Left renal cortex interstitium (tissue), 4 donors: ENCODE measurements around the gene TFAP2E. TPM values are rescaled to one million over a fixed set of nuclear protein-coding genes. Genes with fewer than 3 reads are reported as not detected.

Experiments used
- DNase-seq, 4 donors: peaks; one replicate each; pipeline ENCODE4 v3.0.0-alpha.2; 2013; ENCODE audit warnings: low read depth in 4 of 4, low spot score in 2 of 4, missing footprints in 1 of 4
- polyA plus RNA-seq, 4 donors: library from polyadenylated mRNA; unstranded; fragments of 120-200 nt; gene quantifications; one replicate each; pipeline ENCODE4 v1.2.1, GENCODE V29; 2013; ENCODE audit not compliant: insufficient read length in 4 of 4

Gene TFAP2E
- 1 to 10 TPM in 2 of 4 donors, under 1 TPM in 2; 0.83 to 1.8 (median 1.1) TPM for polyA plus RNA-seq

DNA sequence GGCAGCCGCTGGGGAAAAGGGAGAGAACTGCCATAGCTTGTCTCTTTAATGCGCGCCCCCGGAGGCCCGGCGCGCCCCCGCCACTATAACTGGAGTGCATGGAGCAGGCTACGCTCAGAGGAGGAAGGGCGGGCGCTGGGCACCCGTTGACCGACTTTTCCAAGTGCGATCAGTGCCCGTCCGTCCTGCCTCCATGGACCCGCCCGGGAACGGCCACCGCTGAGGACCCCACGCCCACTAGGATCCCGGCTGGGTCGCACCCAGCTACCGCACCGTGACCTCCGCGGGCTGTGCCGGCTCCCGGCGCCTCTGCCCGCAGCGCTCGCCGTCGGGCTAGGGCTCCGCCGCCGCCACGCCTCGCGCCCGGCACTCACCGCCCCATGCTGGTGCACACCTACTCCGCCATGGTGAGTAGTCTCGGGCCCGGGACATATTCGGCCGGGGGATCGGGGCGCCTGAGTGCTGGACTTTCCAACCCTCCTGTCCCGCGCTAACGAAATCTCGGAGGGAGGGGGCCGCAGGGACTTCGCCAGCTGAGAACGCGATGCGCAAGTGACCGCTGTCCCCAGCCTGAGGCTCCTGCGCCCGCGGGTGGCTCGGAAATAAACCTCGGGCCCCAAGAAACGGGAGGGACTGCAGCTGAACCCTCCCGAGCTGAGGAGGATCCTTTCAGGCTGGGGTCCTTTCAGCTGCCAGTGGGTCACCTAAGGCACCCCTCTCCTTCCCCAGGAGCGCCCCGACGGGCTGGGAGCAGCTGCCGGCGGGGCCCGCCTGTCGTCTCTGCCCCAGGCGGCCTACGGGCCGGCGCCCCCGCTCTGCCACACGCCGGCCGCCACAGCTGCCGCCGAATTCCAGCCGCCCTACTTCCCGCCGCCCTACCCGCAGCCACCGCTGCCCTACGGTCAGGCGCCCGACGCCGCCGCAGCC is at the start of gene TFAP2E:
TSS of gene TFAP2E (plus strand) at position 117 of the 927 bp plus-strand sequence. CDS start at position 381, 264 bp downstream.
- no peak for DNase-seq

DNA sequence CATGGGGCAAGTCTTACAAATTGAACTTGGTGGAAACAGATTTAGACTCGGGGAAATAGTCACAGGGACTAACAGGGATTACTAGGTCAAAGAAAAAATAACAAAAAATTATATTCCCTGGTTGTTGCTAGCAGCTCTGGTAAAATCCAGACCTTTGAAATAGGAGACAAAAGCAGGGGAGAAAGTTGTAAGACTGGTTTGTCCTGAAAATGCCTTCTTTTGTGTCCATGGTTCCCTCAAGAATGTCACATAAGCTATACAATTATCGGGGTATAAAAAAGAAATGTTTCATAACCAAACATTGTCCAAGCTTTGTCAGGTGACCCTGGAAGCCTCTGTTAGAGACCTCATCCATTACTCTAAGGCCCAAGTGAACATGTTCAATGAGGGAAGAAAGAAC is 49.0 kb upstream of the TFAP2E start:
- DNase-seq, result no peak

DNA sequence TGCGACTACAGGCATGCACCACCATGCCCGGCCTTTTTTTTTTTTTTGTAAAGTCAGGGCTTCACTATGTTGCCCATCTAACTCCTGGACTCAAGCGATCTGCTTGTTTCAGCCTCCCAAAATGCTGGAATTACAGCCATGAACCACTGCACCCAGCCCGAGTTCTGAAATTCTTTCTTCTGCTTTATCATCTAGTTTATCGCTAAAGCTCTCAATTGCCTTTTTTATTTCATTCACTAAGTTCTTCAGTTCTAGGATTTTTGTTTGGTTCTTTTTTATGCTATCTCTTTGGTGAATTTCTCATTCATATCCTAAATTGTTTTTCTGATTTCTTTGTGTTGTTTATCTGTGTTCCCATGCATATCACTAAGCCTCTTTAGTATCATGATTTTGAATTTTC is 42.9 kb upstream of the TFAP2E start:
- no peak for DNase-seq

DNA sequence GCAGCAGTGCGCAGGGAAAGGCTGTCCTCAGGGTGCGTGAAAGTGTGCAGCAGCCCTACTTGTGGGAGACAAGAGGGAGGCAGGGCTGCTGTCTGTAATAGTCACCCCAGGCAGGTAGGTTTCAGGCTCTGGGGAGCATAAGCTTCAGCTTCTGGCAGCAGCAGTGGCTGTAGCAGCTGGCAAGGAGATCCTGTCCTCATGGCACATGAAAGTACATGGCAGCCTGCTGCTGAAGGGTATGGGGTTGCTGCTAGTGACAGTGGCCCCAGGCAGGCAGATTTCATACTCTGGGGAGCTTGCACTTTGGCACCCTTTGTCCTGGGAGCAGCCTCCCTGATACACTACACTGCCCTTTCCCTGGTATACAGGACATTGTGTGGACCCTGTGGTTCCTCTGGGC is 42.2 kb upstream of the TFAP2E start:
- DNase-seq, result no peak

DNA sequence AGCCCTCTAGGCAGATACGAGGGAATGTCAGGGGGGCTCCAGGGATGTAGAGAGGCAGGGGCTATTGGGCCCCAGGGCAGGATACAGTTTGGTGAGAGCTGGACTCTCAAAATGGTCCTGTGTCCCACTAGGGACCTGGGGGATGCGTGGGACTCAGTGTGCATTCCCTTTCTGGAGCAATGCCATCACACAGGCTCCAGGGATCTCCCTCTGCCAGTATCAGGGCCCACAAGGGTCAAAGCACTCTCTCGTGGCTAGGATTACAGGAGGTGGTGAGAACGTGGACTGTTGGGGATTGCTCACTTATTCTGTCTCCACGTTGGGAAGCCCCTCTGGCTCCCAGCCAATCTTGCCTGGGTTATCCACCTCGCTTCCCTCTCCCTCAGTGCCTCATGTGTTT is 41.7 kb upstream of the TFAP2E start:
- DNase-seq, result no peak

DNA sequence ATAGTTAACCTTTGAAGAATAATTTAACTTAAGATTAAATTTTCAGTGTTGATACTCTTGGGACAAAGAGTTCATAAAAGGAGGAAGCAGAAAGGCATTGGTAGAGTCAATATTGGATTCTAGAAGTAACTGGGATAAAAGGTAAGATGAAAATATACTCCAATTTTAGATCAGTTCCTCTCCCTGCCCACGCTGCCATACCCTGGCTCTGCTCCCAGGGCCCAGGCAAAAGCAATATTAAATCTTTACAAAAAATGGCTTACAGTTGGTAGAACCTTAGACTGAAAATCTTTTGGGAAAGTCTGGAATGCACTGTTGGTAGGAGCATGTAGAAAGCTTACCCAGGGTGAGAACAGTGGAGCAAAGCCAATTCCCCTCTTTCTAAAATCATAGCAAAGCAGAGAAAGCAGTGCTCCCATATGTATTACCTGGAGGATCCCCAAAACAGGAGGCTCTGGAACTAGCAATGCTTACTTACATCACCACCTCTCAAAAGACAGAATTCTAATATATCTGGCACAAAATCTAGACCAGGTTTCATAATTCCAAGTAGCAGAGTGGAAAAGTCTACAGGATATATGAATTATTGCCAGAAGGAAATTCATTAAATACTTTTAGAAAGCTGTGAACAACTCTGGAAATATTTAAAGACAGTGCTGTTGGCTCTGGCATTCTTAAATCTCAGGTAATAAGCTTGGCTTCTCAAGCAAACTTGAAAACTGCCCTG is 40.5 kb upstream of the TFAP2E start:
- DNase-seq, result no peak

DNA sequence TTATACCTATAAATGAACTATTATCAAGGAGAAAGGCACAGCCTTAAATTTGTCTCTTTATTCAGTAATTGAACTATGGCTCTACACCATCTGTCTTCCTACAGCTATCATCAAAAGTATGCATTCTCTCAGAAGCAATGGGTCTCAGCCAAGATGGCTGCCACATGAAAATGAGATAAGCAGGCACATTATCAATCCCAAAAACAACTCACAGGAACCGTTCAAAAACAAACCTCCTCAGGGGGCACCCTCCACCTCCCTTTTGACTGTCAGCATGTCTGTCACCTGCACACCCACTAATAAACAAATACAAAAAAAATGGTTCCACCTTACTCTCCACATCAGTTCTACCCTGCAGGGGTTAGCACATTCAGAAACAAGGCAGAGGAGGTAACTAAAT is 39.5 kb upstream of the TFAP2E start:
- DNase-seq, result no peak

DNA sequence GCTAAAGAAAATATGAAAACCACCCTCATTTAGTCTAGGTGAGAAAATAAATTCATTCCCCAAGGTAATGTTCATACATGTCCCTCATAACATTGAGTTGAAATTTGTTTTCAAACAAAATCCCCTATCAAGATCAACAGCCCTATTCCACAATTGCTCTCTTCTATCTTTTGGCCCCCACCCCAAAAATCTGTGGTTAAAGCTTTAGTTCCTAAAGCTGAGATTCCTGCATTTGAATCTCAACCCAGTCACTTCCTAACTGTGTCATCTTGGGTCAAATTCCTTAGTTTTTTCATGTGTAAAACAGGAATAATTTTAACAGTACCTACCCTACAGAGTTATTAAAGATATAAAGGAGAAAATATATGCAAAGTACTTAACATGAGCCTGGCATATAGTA is 37.9 kb upstream of the TFAP2E start:
- DNase-seq, result no peak

DNA sequence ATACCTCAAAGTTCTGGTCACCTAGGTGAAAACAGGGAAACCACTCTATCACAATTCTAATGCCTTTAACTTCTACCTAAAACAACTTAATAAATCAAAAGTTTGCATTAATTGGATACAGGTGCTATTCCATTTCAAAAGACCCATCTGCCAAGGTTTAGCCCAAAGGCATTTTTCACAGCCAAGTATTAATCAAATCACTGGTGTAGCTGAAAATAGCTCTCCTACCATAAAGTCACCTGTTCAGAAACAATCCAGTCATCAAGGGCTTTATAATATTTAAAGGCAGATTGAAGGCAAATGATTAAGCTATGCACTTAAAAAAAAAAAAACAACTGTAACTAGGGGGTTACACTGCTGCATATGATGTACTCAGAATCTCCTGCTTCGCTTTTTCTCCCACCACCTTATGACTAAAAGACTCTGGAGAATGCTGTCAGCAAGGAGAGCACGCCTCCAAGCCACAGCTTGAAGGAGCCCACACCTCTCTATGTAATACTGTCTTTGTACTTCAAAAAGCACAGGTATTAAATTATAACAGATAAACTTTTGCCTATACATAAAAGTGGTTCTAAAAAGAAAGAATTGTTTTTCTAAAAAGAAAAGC is 36.5 kb upstream of the TFAP2E start:
- DNase-seq, result no peak

DNA sequence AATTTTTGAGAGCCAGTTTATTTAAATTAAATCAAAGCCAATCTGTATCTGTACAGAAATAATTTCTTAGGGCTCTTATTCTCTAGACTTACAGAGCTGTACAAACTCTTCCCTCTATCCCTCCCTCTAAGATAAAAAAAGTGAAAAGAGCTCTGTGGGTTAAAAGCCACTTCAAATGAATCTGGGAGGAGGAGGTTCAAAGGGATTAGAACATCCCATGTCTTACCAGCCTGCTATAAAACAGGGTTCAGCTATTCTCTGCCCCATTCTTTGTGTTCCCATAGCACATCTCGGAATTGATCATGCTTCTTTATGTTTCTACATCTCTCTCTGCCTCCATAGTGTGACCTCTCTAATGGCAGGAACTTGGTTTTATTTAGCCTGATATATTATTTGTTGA is 35.3 kb upstream of the TFAP2E start:
- DNase-seq, result no peak

DNA sequence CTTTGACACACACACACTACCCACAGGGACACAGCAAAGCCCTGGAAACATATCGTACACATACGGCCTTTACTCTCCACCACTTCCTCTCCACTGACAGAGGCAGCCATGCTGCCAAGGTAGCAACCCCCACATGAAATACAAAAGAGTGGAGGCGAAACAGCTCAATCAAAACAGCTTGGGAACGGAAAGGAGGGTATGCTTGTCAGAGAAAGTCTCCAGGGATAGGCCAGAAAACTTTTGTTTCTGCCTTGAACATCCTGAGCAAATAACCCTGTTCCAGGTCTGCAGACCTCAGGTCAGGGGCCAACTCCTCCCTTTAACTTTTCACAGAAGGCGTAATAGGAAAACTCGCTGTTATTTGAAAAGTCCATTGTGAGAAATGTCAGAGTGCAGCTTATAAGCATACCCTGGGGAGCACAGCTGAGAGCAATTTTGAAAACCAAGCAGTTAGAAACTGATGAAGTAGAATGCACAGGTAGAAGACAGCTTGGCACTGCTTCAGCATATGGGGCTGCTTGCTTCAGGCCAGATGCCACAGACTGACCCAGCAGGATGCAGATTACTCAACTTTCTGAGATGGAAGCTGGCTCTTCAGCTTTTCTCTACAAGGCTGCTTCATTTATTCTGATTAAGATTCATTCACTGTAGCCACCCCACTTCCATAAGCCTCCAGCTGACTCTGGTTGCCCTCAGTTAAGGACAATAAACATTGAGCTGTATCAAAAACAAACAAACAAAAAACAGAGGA is 33.9 kb upstream of the TFAP2E start:
- DNase-seq, result no peak

DNA sequence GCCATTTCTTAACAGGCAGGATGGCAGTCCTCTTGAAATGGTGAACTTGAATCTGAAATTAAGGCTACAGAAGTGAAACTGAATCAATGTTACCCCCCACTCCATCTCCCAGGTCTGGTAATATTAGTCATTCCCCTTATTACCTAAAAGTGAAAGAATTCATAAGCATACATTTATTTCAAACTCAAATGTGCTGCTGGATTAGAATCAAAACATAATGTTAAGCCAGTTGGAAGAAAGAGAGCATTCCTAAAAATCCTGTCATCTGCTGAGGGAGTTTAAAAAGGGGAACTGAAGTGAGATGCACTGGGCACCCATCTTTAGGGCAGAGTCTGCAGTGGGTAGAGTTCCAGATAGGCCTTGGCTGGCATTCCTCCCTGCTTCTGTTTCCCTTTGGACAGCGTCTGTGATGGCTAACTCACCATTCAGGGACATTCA is 33.3 kb upstream of the TFAP2E start:
- no peak for DNase-seq

DNA sequence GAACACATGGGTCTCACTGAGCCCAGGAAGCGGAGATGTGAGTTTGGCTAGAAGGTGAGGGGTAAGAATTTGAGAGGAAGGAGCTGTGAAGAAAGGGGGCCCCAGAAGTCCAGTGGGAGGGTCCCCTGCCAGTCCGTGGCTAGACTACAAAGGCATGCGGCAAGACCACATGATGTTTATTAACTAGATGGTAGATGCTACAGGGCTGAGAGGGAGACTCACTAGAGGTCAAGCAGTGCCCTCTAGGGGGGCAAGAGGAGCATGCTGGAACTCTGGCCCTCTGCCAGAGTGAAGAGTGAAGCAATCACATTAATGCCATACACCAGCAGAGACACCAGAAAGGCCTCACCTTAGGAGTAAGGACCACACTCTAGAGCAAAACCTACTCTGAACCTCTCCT is 28.1 kb upstream of the TFAP2E start:
- DNase-seq, result no peak

DNA sequence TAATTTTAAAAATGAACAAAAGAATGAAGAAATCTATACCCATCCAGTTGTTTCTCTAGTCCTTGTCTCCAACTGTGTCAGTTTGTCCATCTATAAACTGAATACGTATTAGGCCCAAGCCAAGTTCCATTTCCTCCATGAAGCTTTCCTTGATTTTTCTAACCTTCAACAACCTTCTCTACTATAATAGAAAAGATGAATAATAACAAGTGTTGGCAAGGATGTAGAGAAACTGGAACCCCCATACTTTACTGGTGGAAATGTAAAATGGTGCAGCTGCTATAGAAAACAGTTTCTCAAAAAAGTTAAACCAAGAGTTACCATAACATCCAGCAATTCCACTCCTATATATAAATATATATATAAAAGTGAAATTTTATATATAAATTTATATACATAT is 26.5 kb upstream of the TFAP2E start:
- DNase-seq, result no peak

DNA sequence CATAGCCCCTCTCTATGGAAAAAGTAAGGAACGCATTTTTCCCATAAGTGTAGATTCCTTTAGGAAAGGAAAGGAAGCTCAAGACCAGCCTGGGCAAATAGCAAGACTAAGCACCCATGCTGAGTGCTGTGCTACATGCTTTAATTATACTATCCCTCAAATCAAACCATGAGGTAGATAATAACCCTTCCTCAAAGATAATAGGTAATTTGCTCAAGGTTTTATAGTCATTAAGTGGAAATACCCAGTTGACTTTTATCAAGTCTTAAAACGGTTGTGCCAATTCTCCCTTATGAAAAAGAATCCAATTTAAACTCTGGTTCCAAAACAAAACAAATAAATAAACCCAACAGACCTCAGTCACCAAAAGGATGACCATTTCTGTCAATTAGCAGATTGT is 19.3 kb upstream of the TFAP2E start:
- DNase-seq, result no peak

DNA sequence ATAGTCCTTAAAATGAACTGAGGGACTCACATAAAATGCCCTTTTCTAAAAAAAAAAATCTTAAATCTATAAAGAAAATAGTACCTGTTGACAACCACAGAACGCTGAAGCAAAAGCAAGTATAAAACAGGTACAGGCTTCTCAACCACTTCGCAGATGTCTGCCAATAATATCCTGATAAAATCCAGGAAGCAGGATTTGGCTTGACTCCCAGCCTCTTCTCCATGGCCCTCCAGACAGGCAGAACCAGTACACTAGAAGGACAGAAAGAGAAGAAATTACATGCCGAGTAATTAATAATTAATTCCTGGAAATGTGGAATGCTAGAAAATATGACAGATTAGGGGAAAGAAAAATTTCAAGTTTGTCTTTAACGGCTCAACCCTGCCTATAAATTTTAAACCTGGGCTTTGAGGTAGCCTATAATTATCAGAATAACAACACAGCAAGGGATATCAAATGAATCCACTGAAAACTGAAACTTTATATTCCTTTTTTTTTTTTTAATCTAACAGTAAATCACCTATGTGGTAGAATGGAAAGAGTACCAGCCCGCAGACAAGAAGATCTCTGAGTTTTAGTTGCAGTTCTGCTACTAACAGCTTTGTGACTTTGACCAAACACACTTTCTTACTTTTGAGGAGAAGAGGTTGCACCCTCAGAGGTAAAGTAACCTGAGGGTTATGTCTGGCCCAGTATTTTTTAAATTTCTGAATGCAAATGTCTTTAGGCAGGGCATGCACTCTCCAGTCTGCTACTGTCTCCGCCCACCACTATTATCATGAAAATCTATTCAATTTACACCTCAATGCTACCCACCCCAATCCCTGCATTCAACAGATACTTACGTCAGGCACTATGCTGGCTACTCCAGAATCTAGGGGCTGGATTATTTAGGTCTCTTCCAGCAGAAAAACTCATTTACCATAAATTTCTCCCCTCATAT is 18.6 kb upstream of the TFAP2E start:
- no peak for DNase-seq

DNA sequence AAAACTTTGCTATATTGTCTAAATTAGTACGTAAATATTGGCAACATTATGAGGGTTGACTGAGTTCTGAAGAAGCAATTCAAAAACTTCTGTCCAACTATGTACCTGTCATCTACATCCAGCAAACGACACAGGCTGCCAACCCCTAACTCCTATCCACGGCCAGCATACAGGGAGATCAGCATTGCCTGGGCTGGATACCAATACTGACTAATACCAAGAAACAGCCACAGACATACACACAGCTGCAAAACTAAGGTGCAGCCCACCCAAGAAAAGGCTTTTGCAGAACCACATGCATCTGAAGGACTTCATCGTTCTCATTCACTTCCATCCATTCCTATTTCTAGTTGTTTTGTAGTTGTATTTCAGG is 17.9 kb upstream of the TFAP2E start:
- no peak for DNase-seq

DNA sequence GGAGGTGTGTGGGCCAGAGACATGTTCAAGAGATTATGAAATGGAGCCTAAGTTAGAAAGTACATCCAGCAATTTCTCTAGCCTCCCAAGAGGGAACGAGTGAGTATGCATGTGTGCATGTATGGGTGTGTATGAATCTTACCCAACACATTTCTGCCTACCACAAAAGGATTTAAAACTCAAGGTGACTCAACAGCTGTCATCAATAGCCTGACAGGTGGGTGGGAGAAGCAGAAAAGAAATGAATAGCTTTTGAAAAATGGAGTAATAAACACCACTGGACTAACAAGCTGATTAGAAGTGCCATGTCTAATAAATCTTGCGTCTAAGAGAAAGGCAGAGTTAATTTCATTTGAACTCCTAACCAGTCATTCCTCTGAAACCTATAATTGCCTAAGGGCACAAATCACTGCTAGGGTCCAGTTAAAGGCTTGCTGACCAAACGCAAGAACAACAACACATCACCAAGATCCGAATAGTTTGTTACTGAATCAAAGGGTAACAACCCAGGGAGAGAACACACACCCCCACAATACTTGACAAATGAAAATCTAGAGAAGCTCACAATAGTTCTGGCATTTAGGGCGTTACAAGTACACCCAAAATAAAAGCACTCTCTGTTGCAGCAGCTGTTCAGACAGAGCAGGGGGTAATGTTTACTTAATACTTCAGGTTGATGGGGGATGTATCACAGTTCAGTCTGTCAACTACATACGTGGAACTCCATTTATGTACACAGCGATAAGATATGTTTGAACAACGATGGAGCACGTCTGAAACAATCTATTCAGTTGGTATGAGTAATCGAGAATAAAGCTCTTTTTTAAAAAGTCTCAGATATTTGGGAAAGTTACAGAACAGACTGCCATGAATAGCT is 17.3 kb upstream of the TFAP2E start:
- no peak for DNase-seq
